Activated T-cell treated with anti-CD3 and anti-CD28 coated beads, Interleukin-2, amount 50 U/mL, for 72 hours (primary cell): ENCODE data around the gene ZNF618. TPM values are rescaled to one million over a fixed set of nuclear protein-coding genes. Genes with fewer than 3 reads are reported as not detected.
"Not testable (repeated sequence)": the region's sequence is repeated elsewhere in the genome, so short reads cannot be mapped to it uniquely, and the experiment has no call there.

Source experiments
- ATAC-seq, 2 donors: fragments of 150-1000 bp; cut with Tn5 transposase; replicated peaks in 1 of 2; 2 replicates each; pipeline ENCODE4 v1.10.0; 2021; ENCODE audit warnings: moderate library complexity in 2 of 2, mild to moderate bottlenecking in 1 of 2
- DNase-seq, 2 donors: peaks; one replicate each; pipeline ENCODE4 v3.0.0; 2021 to 2022; ENCODE audit warnings: mixed read lengths in 1 of 2
- H3K27ac Mint-ChIP-seq: one replicate; pipeline ENCODE4 v1.8.0; 2022; ENCODE audit warnings: mild to moderate bottlenecking, moderate library complexity, mixed read lengths
- H3K27me3 Mint-ChIP-seq: one replicate; pipeline ENCODE4 v1.8.0; 2022; ENCODE audit warnings: low read depth, mixed read lengths
- H3K36me3 Mint-ChIP-seq, 2 donors: one replicate each; pipeline ENCODE4 v1.8.0; 2022; ENCODE audit warnings: mixed read lengths in 2 of 2, mild to moderate bottlenecking in 1 of 2; ENCODE audit not compliant: insufficient read depth in 2 of 2
- H3K4me1 Mint-ChIP-seq: one replicate; pipeline ENCODE4 v1.8.0; 2022; ENCODE audit warnings: low read depth, mixed read lengths
- H3K4me3 Mint-ChIP-seq, 2 donors: one replicate each; pipeline ENCODE4 v1.8.0; 2022; ENCODE audit warnings: mild to moderate bottlenecking in 2 of 2, mixed read lengths in 2 of 2, moderate library complexity in 2 of 2
- H3K9me3 Mint-ChIP-seq, 2 donors: one replicate each; pipeline ENCODE4 v1.8.0; 2022; ENCODE audit warnings: mixed read lengths in 2 of 2
- total RNA-seq, 2 donors: library from RNA; stranded (reverse); gene quantifications; one replicate each; pipeline ENCODE4 v1.2.3, GENCODE V29; 2022

ZNF618 gene
- total RNA-seq, 2 donors from 2014 or later: 0.23 to 0.62 TPM

DNA sequence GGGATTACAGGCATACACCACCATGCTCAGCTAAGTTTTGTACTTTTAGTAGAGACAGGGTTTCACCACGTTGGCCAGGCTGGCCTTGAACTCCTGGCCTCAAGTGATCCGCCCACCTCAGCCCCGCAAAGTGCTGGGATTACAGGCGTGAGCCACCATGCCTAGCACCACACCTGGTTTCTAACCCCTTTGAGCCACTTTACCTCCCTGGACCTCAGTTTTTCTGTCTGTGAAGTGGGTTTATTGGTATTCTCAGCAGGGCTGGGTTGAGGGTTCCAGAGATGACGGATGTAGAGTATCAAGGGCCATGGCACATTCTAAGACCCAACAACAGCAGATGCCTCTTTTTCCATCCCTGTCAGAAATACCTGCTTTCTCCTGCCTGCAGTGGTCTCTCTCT is 163.4 kb downstream of the ZNF618 start:
- Mint-ChIP-seq H3K27me3 (no peaks in the 10 kb centered on the region), H3K9me3 (no peaks in the 10 kb centered on the region), H3K4me1 (no peaks in the 10 kb centered on the region), H3K36me3 (no peaks in the 10 kb centered on the region), H3K27ac (no peak overlapping the region), H3K4me3 (no peak overlapping the region)
- DNase-seq (no peak), ATAC-seq (no peak)

DNA sequence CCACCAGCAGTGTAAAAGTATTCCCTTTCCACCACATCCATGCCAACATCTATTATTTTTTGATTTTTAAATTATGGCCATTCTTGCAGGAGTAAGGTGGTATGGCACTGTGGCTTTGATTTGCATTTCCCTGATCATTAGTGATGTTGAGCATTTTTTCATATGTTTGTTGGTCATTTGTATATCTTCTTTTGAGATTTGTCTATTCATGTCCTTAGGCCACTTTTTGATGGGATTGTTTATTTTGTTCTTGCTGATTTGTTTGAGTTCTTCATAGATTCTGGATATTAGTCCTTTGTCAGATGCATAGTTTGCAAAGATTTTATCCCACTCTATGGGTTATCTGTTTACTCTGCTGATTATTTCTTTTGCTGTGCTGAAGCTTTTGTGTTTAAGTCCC is 167.6 kb downstream of the ZNF618 start:
- H3K27ac Mint-ChIP-seq, ATAC-seq, H3K4me3 Mint-ChIP-seq, H3K4me1 Mint-ChIP-seq, DNase-seq, H3K9me3 Mint-ChIP-seq, H3K27me3 Mint-ChIP-seq, H3K36me3 Mint-ChIP-seq: not testable (repeated sequence)

- ATAC-seq (no peak), DNase-seq (no peak)
- no peaks in the 10 kb centered on the region for H3K4me1 Mint-ChIP-seq
- no peaks in the 10 kb centered on the region for H3K27me3 Mint-ChIP-seq
- H3K4me3 Mint-ChIP-seq: no peak overlapping the region
- H3K36me3 Mint-ChIP-seq: no peaks in the 10 kb centered on the region
- no peak overlapping the region for H3K27ac Mint-ChIP-seq
- H3K9me3 Mint-ChIP-seq: no peaks in the 10 kb centered on the region
These were observed 170.2 kb downstream of the ZNF618 start for GRCh38 chr9:114046237-114046755.

DNA sequence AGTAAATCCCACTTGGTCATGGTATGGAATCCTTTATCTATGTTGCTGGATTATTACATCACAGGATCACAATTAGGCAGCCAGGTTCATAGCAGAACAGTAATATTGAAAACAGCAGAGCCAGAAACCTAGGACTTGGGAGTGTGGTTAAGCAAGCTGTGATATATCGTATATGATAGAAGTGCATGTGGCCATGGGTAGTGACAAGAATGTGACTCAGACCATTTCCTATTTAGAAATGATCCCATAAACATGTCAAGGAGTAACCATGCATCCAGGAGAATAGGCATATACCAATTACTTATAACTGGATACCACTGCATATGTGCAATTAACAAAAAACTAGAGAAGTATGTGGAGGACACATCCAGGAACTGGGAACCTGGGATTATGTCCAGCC is 170.8 kb downstream of the ZNF618 start:
- ATAC-seq: no peak
- H3K4me1 Mint-ChIP-seq: no peaks in the 10 kb centered on the region
- DNase-seq: no peak
- H3K36me3 Mint-ChIP-seq: no peaks in the 10 kb centered on the region
- no peaks in the 10 kb centered on the region for H3K9me3 Mint-ChIP-seq
- no peak overlapping the region for H3K4me3 Mint-ChIP-seq
- no peaks in the 10 kb centered on the region for H3K27me3 Mint-ChIP-seq
- H3K27ac Mint-ChIP-seq: no peak overlapping the region

GRCh38 chr9:114047717-114048116 is 171.6 kb downstream of the ZNF618 start:
- no peaks in the 10 kb centered on the region for H3K4me1 Mint-ChIP-seq
- H3K27ac Mint-ChIP-seq: no peak overlapping the region
- H3K27me3 Mint-ChIP-seq: no peaks in the 10 kb centered on the region
- no peak overlapping the region for H3K4me3 Mint-ChIP-seq
- no peaks in the 10 kb centered on the region for H3K36me3 Mint-ChIP-seq
- no peaks in the 10 kb centered on the region for H3K9me3 Mint-ChIP-seq
- ATAC-seq: no peak
- no peak for DNase-seq

DNA sequence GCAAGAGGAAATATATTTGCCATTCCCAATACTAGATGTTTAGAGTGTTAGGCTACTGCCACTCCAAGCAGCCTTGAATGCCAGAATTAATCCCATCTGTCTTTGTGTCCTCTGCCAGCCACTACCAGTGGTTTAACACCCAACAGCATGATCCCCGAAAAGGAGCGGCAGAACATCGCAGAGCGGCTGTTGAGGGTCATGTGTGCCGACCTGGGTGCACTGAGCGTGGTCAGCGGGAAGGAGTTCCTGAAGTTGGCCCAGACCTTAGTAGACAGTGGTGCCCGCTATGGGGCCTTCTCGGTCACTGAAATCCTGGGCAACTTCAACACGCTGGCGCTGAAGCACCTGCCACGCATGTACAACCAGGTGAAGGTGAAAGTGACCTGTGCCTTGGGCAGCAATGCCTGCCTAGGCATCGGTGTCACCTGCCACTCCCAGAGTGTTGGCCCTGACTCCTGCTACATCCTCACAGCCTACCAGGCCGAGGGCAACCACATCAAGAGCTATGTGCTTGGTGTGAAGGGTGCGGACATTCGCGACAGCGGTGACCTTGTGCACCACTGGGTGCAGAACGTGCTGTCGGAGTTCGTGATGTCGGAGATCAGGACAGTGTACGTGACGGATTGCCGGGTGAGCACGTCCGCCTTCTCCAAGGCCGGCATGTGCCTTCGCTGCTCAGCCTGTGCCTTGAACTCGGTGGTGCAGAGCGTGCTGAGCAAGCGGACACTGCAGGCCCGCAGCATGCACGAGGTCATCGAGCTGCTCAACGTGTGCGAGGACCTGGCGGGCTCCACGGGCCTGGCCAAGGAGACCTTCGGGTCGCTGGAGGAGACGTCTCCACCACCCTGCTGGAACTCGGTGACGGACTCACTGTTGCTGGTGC is 172.7 kb downstream of the ZNF618 start:
- Mint-ChIP-seq H3K9me3 (no peaks in the 10 kb centered on the region), H3K36me3 (no peaks in the 10 kb centered on the region), H3K27ac (no peak overlapping the region), H3K4me1 (no peaks in the 10 kb centered on the region), H3K27me3 (no peaks in the 10 kb centered on the region), H3K4me3 (no peak overlapping the region)
- ATAC-seq (no peak), DNase-seq (no peak)

DNA sequence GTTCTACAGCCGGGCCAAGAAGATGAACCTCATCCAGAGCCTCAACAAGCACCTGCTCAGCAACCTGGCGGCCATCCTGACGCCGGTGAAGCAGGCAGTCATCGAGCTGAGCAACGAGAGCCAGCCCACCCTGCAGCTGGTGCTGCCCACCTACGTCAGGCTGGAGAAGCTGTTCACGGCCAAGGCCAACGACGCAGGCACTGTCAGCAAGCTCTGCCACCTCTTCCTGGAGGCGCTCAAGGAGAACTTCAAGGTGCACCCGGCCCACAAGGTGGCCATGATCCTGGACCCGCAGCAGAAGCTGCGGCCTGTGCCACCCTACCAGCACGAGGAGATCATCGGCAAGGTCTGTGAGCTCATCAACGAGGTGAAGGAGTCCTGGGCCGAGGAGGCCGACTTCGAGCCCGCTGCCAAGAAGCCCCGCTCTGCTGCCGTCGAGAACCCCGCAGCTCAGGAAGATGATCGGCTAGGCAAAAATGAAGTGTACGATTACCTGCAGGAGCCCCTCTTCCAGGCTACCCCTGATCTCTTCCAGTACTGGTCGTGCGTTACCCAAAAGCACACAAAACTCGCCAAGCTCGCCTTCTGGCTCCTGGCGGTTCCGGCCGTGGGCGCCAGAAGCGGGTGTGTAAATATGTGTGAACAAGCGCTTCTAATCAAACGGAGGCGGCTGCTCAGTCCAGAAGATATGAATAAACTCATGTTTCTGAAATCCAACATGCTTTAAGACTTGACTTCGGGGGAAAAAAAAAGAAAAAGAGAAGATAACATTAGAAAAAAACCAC is 173.5 kb downstream of the ZNF618 start:
- H3K4me1 Mint-ChIP-seq: no peaks in the 10 kb centered on the region
- no peaks in the 10 kb centered on the region for H3K9me3 Mint-ChIP-seq
- H3K36me3 Mint-ChIP-seq: no peaks in the 10 kb centered on the region
- DNase-seq (no peak), ATAC-seq (no peak)
- H3K27ac Mint-ChIP-seq: no peak overlapping the region
- H3K4me3 Mint-ChIP-seq: no peak overlapping the region
- H3K27me3 Mint-ChIP-seq: no peaks in the 10 kb centered on the region

GRCh38 chr9:114050226-114050568 is 174.1 kb downstream of the ZNF618 start:
- ATAC-seq (no peak), DNase-seq (no peak)
- Mint-ChIP-seq H3K9me3 (no peaks in the 10 kb centered on the region), H3K36me3 (no peaks in the 10 kb centered on the region), H3K4me3 (no peak overlapping the region), H3K27ac (no peak overlapping the region), H3K4me1 (no peaks in the 10 kb centered on the region), H3K27me3 (no peaks in the 10 kb centered on the region)

- H3K4me1 Mint-ChIP-seq: no peaks in the 10 kb centered on the region
- H3K4me3 Mint-ChIP-seq: no peak overlapping the region
- H3K27ac Mint-ChIP-seq: no peak overlapping the region
- H3K27me3 Mint-ChIP-seq: no peaks in the 10 kb centered on the region
- no peaks in the 10 kb centered on the region for H3K36me3 Mint-ChIP-seq
- H3K9me3 Mint-ChIP-seq: no peaks in the 10 kb centered on the region
- no peak for DNase-seq
- no peak for ATAC-seq
These were observed 174.5 kb downstream of the ZNF618 start for GRCh38 chr9:114050646-114051045.

DNA sequence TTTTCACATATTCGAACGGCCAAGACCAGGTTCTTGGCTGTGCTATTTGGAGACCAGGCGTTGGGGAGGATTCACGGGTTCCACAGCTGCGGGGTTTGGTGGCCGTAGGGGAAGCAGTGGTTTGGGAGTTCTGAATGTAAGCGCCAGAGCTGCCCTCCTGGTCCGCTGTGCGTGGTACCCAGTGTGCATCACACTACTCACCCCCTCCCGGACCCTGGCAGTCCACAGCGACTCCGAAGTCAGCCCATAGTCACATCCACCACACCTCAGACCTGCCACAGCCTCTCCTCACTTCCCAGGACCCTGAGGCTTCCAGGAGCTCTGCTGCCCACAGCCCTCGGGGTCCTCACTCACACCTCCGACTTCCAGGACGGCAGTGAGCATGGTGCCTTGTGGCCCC is 175.2 kb downstream of the ZNF618 start:
- no peak overlapping the region for H3K4me3 Mint-ChIP-seq
- H3K36me3 Mint-ChIP-seq: no peaks in the 10 kb centered on the region
- no peak overlapping the region for H3K27ac Mint-ChIP-seq
- no peaks in the 10 kb centered on the region for H3K4me1 Mint-ChIP-seq
- ATAC-seq (no peak), DNase-seq (no peak)
- no peaks in the 10 kb centered on the region for H3K9me3 Mint-ChIP-seq
- H3K27me3 Mint-ChIP-seq: no peaks in the 10 kb centered on the region

DNA sequence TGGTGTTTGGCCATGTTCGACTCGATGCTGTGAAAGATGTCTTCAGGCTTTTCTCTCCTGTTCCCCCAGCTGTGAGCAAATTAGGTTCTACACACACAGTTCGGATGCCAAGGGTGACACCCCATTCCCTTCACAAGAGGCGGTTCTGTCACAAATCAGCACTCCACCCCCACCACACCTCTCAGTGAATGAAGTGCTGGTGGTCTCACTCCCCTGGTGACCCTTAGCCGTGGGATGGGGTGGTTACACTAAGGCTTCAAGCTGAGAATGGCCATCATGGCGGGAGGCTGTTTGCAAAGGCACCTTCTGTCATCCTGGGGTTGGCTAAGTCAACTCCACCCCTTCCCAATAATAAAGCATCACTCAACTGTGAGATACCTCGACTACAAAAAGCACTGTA is 175.6 kb downstream of the ZNF618 start:
- ATAC-seq: no peak
- DNase-seq: no peak
- Mint-ChIP-seq H3K36me3 (no peaks in the 10 kb centered on the region), H3K27me3 (no peaks in the 10 kb centered on the region), H3K4me1 (no peaks in the 10 kb centered on the region), H3K27ac (no peak overlapping the region), H3K9me3 (no peaks in the 10 kb centered on the region), H3K4me3 (no peak overlapping the region)

DNA sequence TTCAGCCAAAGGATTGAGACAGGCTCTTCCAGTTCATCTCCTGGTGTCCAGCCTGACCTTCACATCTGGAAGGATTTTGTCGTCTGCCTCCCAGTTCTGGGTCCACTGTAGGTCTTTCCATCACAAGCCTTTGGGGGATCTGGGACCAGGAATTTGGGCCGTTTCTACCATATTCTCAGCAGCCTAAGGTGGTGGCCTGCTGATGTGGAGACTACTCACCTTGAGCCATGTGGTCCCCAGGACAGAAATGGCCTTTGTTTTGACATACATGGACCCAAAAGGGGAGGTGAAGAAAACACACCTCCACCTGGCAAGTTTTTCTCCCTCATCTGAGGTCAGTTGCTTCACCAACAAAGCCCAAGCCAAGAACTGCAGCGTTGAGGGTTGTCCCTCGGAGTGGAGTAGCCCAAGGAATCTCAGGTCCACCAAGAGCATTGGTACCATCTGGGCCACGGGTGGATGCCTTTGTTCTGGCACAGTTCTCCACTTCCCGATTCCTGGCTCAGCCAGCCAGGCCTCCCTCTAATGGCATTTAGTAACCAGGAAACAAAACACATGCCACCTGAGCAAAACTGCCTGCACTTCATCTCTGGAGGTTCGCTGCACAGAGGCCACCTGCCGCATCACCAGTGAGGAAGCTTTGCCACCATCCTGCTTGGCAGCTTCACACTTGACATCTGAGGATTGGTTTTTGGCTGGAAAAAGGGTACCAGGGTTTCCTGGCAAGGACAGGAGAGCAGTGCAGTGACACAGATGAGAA is 177.3 kb downstream of the ZNF618 start:
- Mint-ChIP-seq H3K27ac (no peak overlapping the region), H3K36me3 (no peaks in the 10 kb centered on the region), H3K4me1 (no peaks in the 10 kb centered on the region), H3K27me3 (no peaks in the 10 kb centered on the region), H3K9me3 (no peaks in the 10 kb centered on the region), H3K4me3 (no peak overlapping the region)
- ATAC-seq (no peak), DNase-seq (no peak)

- no peak overlapping the region for H3K27ac Mint-ChIP-seq
- H3K27me3 Mint-ChIP-seq: no peaks in the 10 kb centered on the region
- H3K4me1 Mint-ChIP-seq: no peaks in the 10 kb centered on the region
- H3K9me3 Mint-ChIP-seq: no peaks in the 10 kb centered on the region
- H3K36me3 Mint-ChIP-seq: no peaks in the 10 kb centered on the region
- no peak for ATAC-seq
- DNase-seq: no peak
- no peak overlapping the region for H3K4me3 Mint-ChIP-seq
These were observed 178.1 kb downstream of the ZNF618 start for GRCh38 chr9:114054191-114054690.
